Caco-2 (cell line): ENCODE results near the gene CCDC47. TPM values are rescaled to one million over a fixed set of nuclear protein-coding genes. Genes with fewer than 3 reads are reported as not detected.
"Not testable (repeated sequence)": the region's sequence is repeated elsewhere in the genome, so short reads cannot be mapped to it uniquely, and the experiment has no call there.

Source experiments
- BruUV-seq: library from RNA; stranded (reverse); fragments of 400-500 nt; replicated peaks from 2 replicates; lab custom pipeline; 2021; lab: Mats Ljungman, UMichigan
- CTCF ChIA-PET: fragments of 300-600 bp; sonication (Branson Sonifier 250); formaldehyde crosslinking; loops from one replicate; lab custom pipeline; 2022; ENCODE audit warnings: antibody characterized with exemption; lab: Charles Lee
- POLR2A ChIA-PET: fragments of 300-600 bp; sonication (Branson Sonifier 250); formaldehyde crosslinking; loops from one replicate; lab custom pipeline; 2022; ENCODE audit warnings: antibody characterized with exemption; lab: Charles Lee
- DNase-seq, 2 experiments: peaks; one replicate each; pipeline versions ENCODE4 v3.0.0 to v3.0.0-alpha.2; 2020 to 2022
- H3K27me3 ChIP-seq: replicated peaks from 2 replicates; pipeline ENCODE4 v1.6.0; 2011; ENCODE audit warnings: low read length; ENCODE audit not compliant: control insufficient read depth, insufficient read depth
- H3K36me3 ChIP-seq: 2 replicates; pipeline ENCODE4 v1.5.1; 2011; ENCODE audit warnings: low read length; ENCODE audit not compliant: control insufficient read depth, insufficient read depth
- H3K4me1 ChIP-seq: fragments of 250-450 bp; sonication (Bioruptor Pico); 2 replicates; pipeline ENCODE4 v1.5.1; 2020; ENCODE audit warnings: mild to moderate bottlenecking
- H3K4me3 ChIP-seq: 2 replicates; pipeline ENCODE4 v1.5.1; 2011; ENCODE audit warnings: low read depth, mild to moderate bottlenecking, control low read depth, low read length
- H3K9me3 ChIP-seq: fragments of 250-450 bp; sonication (Bioruptor Pico); 2 replicates; pipeline ENCODE4 v1.5.1; 2020; ENCODE audit warnings: mild to moderate bottlenecking, moderate library complexity
- H3K27ac Mint-ChIP-seq: one replicate; pipeline ENCODE4 v1.8.0; 2022; ENCODE audit warnings: mixed read lengths; ENCODE audit not compliant: unreplicated experiment
- H3K27me3 Mint-ChIP-seq: one replicate; pipeline ENCODE4 v1.8.0; 2022; ENCODE audit warnings: mixed read lengths; ENCODE audit not compliant: insufficient read depth, unreplicated experiment
- H3K36me3 Mint-ChIP-seq: one replicate; pipeline ENCODE4 v1.8.0; 2022; ENCODE audit warnings: mild to moderate bottlenecking, mixed read lengths; ENCODE audit not compliant: insufficient read depth, unreplicated experiment
- H3K4me1 Mint-ChIP-seq: one replicate; pipeline ENCODE4 v1.8.0; 2022; ENCODE audit warnings: low read depth, mixed read lengths; ENCODE audit not compliant: unreplicated experiment
- H3K4me3 Mint-ChIP-seq: one replicate; pipeline ENCODE4 v1.8.0; 2022; ENCODE audit warnings: mild to moderate bottlenecking, moderate library complexity, mixed read lengths; ENCODE audit not compliant: unreplicated experiment
- H3K9me3 Mint-ChIP-seq: one replicate; pipeline ENCODE4 v1.8.0; 2022; ENCODE audit warnings: mixed read lengths; ENCODE audit not compliant: unreplicated experiment
- CTCF ChIP-seq, 2 experiments: fragments of 200-600 bp in 1 of 2; IDR thresholded peaks; 1 replicate in 1 of 2; 2 replicates in 1 of 2; pipeline versions ENCODE4 v1.5.1 to v1.8.0; 2011 to 2022; ENCODE audit warnings: antibody characterized with exemption in 1 of 2, control low read depth in 1 of 2, inconsistent platforms in 1 of 2, low read depth in 1 of 2, low read length in 1 of 2, mild to moderate bottlenecking in 1 of 2, moderate library complexity in 1 of 2; ENCODE audit not compliant: insufficient read depth in 1 of 2, severe bottlenecking in 1 of 2, unreplicated experiment in 1 of 2
- intact Hi-C: fragments of 100-400 bp; cut with micrococcal nuclease; formaldehyde crosslinking; loops from one replicate; pipeline ENCODE4 v1.10.0; 2022; ENCODE audit not compliant: unreplicated experiment
- total RNA-seq: library from RNA; stranded (reverse); gene quantifications from 2 replicates; pipeline ENCODE4 v1.2.3, GENCODE V29; 2022

The CCDC47 gene
- total RNA-seq, 1 experiment from 2014 or later: 125 TPM

GRCh38 chr17:63722403-63722802 is 51.0 kb downstream of the CCDC47 start:
- TF ChIP-seq CTCF (IDR thresholded peaks at IDR 0.05; ENCODE audit: insufficient read depth in 1 of 2, low read depth in 1 of 2, low read length in 1 of 2, severe bottlenecking in 1 of 2, unreplicated experiment in 1 of 2): no peak
- DNase-seq: no peak
- H3K27ac Mint-ChIP-seq: no peak overlapping the region
- H3K9me3 ChIP-seq: no peaks in the 10 kb centered on the region
- no TSS peak for BruUV-seq
- no peaks in the 10 kb centered on the region; the same call in 1 of the 2 replicates for H3K36me3 ChIP-seq
- H3K4me3 Mint-ChIP-seq: no peak overlapping the region
- no peaks in the 10 kb centered on the region for H3K36me3 Mint-ChIP-seq
- no peak overlapping the region for H3K4me3 ChIP-seq
- H3K4me1 ChIP-seq: no peaks in the 10 kb centered on the region
- POLR2A ChIA-PET: no interaction called here
- no peaks in the 10 kb centered on the region for H3K4me1 Mint-ChIP-seq
- intact Hi-C loops: no loop called here
- CTCF ChIA-PET: no interaction called here
- H3K27me3 Mint-ChIP-seq: no peaks in the 10 kb centered on the region
- H3K9me3 Mint-ChIP-seq: no peaks in the 10 kb centered on the region
- H3K27me3 ChIP-seq: no peaks in the 10 kb centered on the region

- H3K27me3 ChIP-seq, H3K4me1 Mint-ChIP-seq, H3K4me3 Mint-ChIP-seq: not testable (repeated sequence)
These were observed 53.2 kb downstream of the CCDC47 start for GRCh38 chr17:63720194-63720593.

GRCh38 chr17:63718988-63719387 is 54.4 kb downstream of the CCDC47 start:
- Histone ChIP-seq H3K4me1 (no peaks in the 10 kb centered on the region), H3K36me3 (no peaks in the 10 kb centered on the region; the same call in 1 of the 2 replicates), H3K9me3 (no peaks in the 10 kb centered on the region), H3K27me3 (no peaks in the 10 kb centered on the region), H3K4me3 (no peak overlapping the region)
- Mint-ChIP-seq H3K4me3 (no peak overlapping the region), H3K4me1 (no peaks in the 10 kb centered on the region), H3K9me3 (no peaks in the 10 kb centered on the region), H3K36me3 (no peaks in the 10 kb centered on the region), H3K27me3 (no peaks in the 10 kb centered on the region), H3K27ac (no peak overlapping the region)
- ChIA-PET CTCF (no interaction called here), POLR2A (no interaction called here)
- no TSS peak for BruUV-seq
- intact Hi-C loops: loop anchor here (10.0 kb wide), 1 partner anchor 1726 kb away; no protein-coding TSS in a partner anchor
- TF ChIP-seq CTCF (IDR thresholded peaks at IDR 0.05; ENCODE audit: insufficient read depth in 1 of 2, low read depth in 1 of 2, low read length in 1 of 2, severe bottlenecking in 1 of 2, unreplicated experiment in 1 of 2): no peak
- no peak for DNase-seq

More at GRCh38 chr17:63720194-63720593, 53.2 kb downstream of the CCDC47 start:
- POLR2A ChIA-PET, CTCF ChIA-PET, H3K4me3 ChIP-seq, H3K27me3 Mint-ChIP-seq, H3K36me3 Mint-ChIP-seq, DNase-seq, H3K9me3 Mint-ChIP-seq, BruUV-seq, H3K9me3 ChIP-seq, H3K36me3 ChIP-seq, H3K27ac Mint-ChIP-seq, intact Hi-C loops, H3K4me1 ChIP-seq: not testable (repeated sequence)
